GM18499 (cell line): Measurements from ENCODE around the gene KCNQ5.

Experiments
- ATAC-seq: cut with Tn5 transposase; IDR thresholded peaks from one replicate; pipeline ENCODE4 v1.9.1; 2021; ENCODE audit warnings: moderate number of reproducible peaks; ENCODE audit not compliant: insufficient read depth, unreplicated experiment

The KCNQ5 gene

DNA sequence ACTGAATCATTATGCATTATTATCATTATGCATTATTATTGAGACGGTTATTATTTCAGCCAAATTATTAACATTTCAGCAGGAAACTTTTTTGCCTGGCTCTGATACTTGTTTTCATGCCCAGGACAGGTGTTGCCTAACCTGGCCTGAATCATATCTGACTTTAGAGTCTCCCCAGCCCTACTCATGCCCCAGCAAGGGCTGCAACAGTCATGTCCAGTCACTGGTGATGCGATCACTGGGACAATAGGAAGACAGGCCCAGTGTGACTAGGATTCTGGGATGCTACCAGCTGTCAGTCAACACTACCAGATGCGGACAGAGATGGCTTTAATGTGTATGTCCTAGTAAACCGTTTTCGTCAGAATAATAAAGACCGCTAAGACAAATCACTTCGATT, 318.4 kb downstream of the KCNQ5 start:
- no peak for ATAC-seq

DNA sequence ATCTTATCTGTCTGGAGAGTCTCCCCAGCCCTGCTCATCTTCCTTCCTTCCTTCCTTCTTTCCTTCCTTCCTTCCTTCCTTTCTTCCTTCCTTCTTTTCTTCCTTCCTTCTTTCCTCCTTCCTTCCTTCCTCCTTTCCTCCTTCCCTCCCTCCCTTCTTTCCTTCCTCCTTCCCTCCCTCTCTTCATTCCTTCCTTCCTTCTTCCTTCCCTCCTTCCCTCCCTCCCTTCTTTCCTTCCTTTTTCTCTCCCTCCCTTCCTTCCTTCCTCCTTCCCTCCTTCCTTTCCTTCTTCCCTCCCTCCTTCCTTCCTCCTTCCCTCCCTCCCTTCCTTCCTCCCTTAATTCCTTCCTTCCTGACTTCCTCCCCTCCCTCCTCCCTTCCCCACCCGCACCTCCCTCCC, 319.4 kb downstream of the KCNQ5 start:
- no peak for ATAC-seq

- no peak for ATAC-seq
These were observed 319.9 kb downstream of the KCNQ5 start for GRCh38 chr6:72941751-72942150.

- no peak for ATAC-seq
These were observed 321.8 kb downstream of the KCNQ5 start for GRCh38 chr6:72943699-72944098.

DNA sequence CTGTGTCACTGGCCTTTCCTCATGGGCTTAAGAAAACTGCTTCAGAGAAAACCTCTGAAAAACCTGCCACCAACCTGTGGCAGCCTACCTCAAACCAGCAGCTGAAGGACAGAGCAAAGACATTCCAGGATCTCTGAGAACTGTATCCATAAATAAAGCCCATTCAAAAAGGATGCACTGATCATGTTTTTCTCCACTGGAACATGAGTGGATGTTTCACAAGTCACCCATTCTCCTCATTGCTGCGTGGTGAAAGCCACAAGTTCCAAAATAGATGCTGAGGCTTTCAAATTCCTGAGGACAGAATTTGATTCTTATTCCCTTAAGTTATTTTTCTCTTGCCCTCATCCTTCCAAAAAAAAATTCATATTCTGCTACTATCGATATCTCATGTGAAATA, 322.8 kb downstream of the KCNQ5 start:
- ATAC-seq: no peak

GRCh38 chr6:72946774-72947173, 324.9 kb downstream of the KCNQ5 start:
- ATAC-seq: no peak

DNA sequence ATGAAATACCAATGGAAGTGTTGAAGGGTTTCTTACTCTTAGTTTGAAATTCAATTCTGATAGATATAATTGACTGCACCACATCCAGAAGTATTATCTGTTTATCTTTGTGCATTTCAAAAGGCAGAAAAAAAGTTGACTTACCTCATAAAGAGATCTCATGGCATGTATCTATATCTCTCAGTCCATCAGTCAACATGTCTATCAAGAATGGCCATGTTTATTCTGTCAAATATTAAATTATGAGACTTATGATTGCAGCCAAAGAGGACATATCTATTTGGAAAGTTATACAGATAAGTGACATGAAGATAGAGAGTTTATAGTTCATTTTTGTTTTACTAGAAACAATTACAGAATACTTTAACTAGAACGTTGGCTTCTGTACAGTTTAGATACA, 325.7 kb downstream of the KCNQ5 start:
- no peak for ATAC-seq

DNA sequence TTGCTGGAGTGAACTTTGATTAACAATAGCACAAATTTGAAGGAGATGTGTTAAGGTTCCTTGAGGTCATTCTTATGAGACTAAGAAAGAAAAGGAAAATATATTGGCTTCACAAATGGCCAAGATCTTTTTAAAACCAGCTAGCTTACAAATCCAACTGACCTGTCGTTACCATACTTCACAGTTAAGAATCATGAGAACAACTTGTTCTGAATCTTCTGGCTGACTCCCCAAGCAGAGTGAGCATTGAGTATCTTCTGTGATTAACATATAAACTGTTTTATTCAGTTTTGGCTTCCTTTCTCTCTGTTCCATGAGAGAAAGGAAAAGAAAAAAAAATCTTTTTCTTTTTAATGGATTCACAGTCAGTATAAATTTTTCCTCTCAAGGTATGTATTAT, 326.3 kb downstream of the KCNQ5 start:
- ATAC-seq: no peak

- no peak for ATAC-seq
These were observed 328.4 kb downstream of the KCNQ5 start for GRCh38 chr6:72950114-72950860.

GRCh38 chr6:72952808-72953630, 331.2 kb downstream of the KCNQ5 start:
- ATAC-seq: no peak

DNA sequence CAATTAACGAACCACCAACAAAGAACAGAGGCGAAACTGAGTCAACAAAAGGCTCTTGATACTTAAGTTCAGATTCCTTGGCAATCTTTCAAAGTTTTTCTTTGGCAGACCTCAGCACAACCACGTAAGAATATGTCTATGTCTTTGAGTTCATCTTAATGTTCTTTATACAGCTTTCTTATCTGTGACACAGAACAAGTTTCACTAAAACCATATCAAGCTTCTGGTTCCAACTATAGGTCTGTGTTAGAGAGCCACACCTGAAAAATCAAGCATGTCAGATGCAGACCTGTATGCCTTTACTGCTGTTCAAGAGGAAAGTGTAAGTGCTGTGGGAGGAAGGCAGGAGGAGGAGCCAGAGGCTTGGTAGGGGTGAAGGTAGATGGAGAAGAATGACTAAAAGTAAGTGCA, 332.1 kb downstream of the KCNQ5 start:
- ATAC-seq: no peak

DNA sequence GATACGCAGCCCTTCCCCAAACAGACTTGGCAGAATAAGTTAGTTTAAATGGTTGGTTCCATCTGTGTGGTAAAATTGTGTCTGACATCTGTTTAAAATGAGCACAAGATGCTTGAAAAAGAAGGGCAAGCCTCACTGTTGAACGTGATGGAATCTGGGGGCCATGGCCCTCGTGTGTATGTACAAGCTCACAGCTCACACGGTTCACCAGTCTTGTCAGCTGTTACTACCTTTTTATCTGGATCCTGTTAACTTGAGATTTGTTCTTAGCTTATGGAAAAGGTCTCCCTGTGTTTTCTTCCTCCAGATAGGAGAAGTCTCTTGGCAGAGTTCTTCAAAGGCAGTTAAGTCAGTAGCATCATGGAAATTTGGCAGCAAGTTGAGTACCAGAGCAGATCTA, 332.9 kb downstream of the KCNQ5 start:
- no peak for ATAC-seq

DNA sequence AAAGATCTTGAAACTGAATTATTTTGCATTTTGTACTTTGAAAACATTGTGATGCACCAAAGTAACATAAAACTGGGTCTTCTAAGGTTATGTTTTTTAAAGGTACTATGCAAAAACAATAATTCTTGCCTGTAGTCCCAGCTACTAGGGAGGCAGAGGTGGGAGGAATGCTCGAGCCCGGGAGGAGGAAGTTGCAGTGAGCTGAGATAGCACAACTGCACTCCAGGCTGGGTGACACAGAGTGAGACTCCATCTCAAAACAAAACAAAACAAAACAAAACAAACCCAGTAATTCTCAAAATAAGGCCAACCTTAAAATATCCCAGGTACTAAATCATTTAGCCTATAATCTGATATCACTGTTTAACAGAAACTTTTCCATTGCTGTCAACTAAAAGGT, 333.8 kb downstream of the KCNQ5 start:
- ATAC-seq: no peak

- ATAC-seq: no peak
These were observed 334.4 kb downstream of the KCNQ5 start for GRCh38 chr6:72956272-72956671.

- no peak for ATAC-seq
These were observed 338.0 kb downstream of the KCNQ5 start for GRCh38 chr6:72959821-72960220.

DNA sequence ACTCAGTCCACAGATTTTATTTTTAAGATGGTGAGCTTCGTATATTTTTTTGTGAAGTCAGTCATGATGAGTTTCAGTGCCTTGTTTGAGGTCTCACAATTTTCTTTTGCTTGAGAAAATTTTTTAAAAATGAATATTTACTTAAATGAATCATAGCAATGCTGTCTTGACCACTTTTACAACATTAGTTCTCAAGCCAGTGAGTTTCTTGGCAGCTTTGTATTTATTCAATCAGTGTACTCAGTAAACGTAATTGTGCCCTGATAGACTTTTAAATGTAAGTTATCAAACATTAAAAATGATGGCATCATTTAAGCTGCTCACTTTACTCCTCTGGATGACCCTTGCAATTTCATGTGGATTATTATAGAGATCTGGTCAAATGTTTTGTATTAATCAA, 342.1 kb downstream of the KCNQ5 start:
- ATAC-seq: no peak

- ATAC-seq: no peak
These were observed 344.9 kb downstream of the KCNQ5 start for GRCh38 chr6:72966628-72967280.

DNA sequence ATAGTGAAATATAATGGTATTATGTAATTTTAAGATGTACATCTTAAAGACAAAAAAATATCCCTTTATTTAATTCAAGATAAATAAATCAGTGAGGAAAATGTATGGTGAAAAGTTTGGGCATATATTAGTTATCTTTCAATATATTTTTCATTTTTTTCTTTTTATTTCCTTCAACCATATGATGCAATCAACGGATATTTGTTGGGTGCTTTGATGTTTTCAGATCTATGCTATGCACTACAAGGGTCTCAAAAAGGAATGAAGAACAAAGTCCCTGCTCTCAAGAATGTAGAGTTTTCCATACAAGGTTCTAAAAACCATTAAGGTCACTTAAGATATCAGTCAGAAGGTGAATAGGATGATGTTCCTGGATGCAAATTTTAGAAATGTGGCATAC, 345.5 kb downstream of the KCNQ5 start:
- no peak for ATAC-seq

DNA sequence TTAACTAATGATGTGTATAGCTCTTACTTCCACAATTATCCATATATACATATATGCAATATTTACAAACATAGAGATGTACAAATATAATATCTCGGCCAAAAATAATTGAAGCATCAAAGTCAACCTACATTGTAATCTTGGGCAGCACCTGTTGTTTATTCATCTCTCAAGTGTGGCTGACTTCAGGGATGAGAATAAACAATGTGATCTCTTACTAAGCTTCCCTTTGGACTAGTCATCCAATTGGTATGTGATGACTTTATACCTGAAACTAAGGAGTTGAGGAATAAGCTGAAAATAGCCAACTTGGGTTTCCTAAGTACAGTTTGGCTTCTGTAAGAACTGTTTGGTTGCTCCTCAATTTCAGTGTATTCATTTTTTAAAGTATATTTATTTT, 346.8 kb downstream of the KCNQ5 start:
- no peak for ATAC-seq

- ATAC-seq: no peak
These were observed 347.8 kb downstream of the KCNQ5 start for GRCh38 chr6:72969666-72970065.

- ATAC-seq: no peak
These were observed 350.7 kb downstream of the KCNQ5 start for GRCh38 chr6:72972579-72972978.
